Adipocyte (in vitro differentiated cells): Measurements from ENCODE around the gene ADRB1.

ENCODE experiments used
- DNase-seq: peaks from one replicate; pipeline ENCODE4 v3.0.0-alpha.2; 2015; ENCODE audit warnings: low read depth
- H3K27me3 ChIP-seq: replicated peaks from 2 replicates; pipeline ENCODE4 v1.7.0; 2013; ENCODE audit warnings: mild to moderate bottlenecking, low read length, moderate library complexity; ENCODE audit not compliant: control insufficient read depth, insufficient read depth
- H3K36me3 ChIP-seq: 2 replicates; pipeline ENCODE4 v1.7.0; 2013; ENCODE audit warnings: low read length, mild to moderate bottlenecking, moderate library complexity; ENCODE audit not compliant: control insufficient read depth, insufficient read depth, severe bottlenecking
- H3K4me1 ChIP-seq: 2 replicates; pipeline ENCODE4 v1.7.0; 2013; ENCODE audit warnings: mild to moderate bottlenecking, low read length, moderate library complexity; ENCODE audit not compliant: control insufficient read depth, insufficient read depth
- H3K4me3 ChIP-seq: 2 replicates; pipeline ENCODE4 v1.7.0; 2013; ENCODE audit warnings: mild to moderate bottlenecking, low read length, moderate library complexity
- H3K9ac ChIP-seq: 2 replicates; pipeline ENCODE4 v1.7.0; 2013; ENCODE audit warnings: mild to moderate bottlenecking, low read length, moderate library complexity
- H3K9me3 ChIP-seq: 2 replicates; pipeline ENCODE4 v1.7.0; 2013; ENCODE audit warnings: mild to moderate bottlenecking, low read length, moderate library complexity; ENCODE audit not compliant: control insufficient read depth

Gene ADRB1

DNA sequence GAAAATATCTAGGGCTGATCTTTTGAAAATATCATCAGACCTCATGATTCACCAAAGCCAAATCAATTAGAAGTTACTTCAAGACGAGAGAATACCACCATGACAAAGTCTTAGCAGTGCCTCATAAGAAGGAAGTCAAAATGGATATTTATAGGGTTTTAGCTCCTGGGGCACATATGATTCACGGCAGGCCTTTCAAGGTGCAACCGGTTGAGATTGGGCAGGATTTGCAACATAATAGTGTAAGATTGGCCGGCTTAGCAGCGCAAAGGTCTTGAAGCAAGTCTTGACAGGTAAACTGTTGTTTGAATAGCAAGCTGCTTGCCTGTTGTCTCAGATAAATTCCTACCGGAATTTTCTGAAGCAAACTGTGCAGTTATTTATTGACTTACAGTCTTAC is 17.5 kb downstream of the ADRB1 start:
- DNase-seq: no peak
- Histone ChIP-seq H3K9me3 (no peaks in the 10 kb centered on the region), H3K36me3 (no peaks in the 10 kb centered on the region), H3K4me1 (no peaks in the 10 kb centered on the region), H3K9ac (no peak overlapping the region), H3K27me3 (peaks cover 5% of the 10 kb centered on the region), H3K4me3 (no peak overlapping the region)

- Histone ChIP-seq H3K9me3 (no peaks in the 10 kb centered on the region), H3K4me1 (no peaks in the 10 kb centered on the region), H3K27me3 (peaks cover 5% of the 10 kb centered on the region), H3K9ac (no peak overlapping the region), H3K36me3 (no peaks in the 10 kb centered on the region), H3K4me3 (no peak overlapping the region)
- no peak for DNase-seq
Measured at GRCh38 chr10:114061789-114062188, 18.1 kb downstream of the ADRB1 start.

DNA sequence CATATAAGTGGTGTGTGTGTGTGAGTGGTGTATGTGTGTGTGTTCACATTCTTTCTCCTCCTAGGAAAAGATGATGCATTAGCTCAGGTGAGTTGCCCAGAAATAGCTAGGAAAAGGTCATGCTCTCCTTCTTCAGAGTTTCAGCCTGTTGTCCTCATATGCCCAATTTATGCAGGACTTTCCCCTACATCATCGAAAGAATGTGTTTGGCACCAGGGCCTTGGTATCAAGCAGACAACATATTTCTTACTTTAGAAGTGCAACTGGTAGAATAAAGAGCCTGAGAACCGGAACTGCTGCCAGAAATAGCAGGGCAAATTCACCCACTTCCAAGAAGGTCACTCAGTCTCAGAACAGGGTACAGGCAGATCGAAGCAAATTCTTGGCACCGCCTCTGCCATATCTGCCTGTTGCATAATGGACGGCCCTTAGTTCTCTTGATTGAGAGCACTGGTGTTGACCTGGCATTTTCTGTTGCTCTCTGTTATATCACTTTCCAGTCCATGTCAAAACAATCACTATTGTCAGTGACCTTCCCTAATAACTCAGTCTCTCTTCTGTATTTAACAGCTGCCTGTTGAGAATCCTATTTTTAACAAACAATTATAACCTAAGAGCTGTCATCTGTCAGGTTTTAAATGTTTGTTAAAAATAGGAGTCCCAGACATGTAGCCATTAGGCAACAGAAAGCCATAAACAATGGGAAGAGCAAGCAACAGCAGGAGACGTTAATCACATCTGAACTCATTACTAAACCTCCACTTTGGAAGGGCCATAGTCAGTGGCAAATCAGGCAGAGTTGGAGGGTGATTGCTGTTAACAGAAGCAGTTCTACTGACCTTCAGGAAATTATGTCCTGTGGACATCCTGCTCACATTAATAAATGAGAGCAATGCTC is 20.7 kb downstream of the ADRB1 start:
- Histone ChIP-seq H3K4me1 (no peaks in the 10 kb centered on the region), H3K4me3 (no peak overlapping the region), H3K36me3 (no peaks in the 10 kb centered on the region), H3K27me3 (peaks cover 5% of the 10 kb centered on the region), H3K9ac (no peak overlapping the region), H3K9me3 (no peaks in the 10 kb centered on the region)
- DNase-seq: no peak

GRCh38 chr10:114065049-114065435 is 21.4 kb downstream of the ADRB1 start:
- H3K36me3 ChIP-seq: no peaks in the 10 kb centered on the region
- no peak overlapping the region for H3K9ac ChIP-seq
- H3K4me3 ChIP-seq: no peak overlapping the region
- H3K4me1 ChIP-seq: no peaks in the 10 kb centered on the region
- H3K9me3 ChIP-seq: no peaks in the 10 kb centered on the region
- DNase-seq: no peak
- peaks cover 5% of the 10 kb centered on the region for H3K27me3 ChIP-seq

DNA sequence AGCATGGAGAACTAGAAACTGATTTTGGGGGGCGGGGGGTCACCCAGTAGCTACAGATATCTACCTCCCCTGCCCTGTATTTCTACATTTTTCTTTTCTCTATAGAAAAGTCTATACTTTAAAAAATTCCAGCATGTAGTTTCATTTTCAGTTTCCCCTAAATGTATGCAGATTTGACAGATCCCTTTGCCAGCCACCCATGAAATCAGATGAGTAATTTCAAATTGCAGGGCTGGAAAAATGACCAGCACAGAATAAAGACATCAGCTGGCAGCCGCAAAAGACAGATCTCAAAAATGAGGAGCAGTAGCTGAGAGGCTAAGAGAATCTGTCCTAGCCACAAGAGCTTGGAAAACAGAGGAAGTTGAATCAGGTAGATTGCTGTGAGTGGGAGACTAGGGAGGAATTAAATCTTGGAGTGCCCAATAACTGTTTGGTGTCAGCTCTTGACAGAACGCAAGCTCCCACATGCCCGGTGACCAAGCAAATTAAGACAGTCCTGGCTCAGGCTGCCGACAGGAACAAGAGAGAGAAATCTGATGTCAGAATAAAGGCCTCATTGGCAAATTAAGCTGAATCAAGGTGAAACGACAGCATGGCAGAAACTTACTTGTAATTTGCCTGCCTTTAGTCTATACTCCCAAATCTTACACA is 24.5 kb downstream of the ADRB1 start:
- Histone ChIP-seq H3K4me1 (no peaks in the 10 kb centered on the region), H3K4me3 (no peak overlapping the region), H3K36me3 (no peaks in the 10 kb centered on the region), H3K27me3 (peaks cover 3% of the 10 kb centered on the region), H3K9me3 (no peaks in the 10 kb centered on the region), H3K9ac (no peak overlapping the region)
- peak; percentile 57 for DNase-seq

GRCh38 chr10:114070710-114071109 is 27.0 kb downstream of the ADRB1 start:
- Histone ChIP-seq H3K4me3 (no peak overlapping the region), H3K9me3 (no peaks in the 10 kb centered on the region), H3K4me1 (no peaks in the 10 kb centered on the region), H3K27me3 (peaks cover 3% of the 10 kb centered on the region), H3K9ac (no peak overlapping the region), H3K36me3 (no peaks in the 10 kb centered on the region)
- no peak for DNase-seq

GRCh38 chr10:114071178-114071577 is 27.5 kb downstream of the ADRB1 start:
- H3K27me3 ChIP-seq: peaks cover 3% of the 10 kb centered on the region
- no peak for DNase-seq
- no peaks in the 10 kb centered on the region for H3K36me3 ChIP-seq
- no peak overlapping the region for H3K4me3 ChIP-seq
- no peak overlapping the region for H3K9ac ChIP-seq
- H3K4me1 ChIP-seq: no peaks in the 10 kb centered on the region
- H3K9me3 ChIP-seq: no peaks in the 10 kb centered on the region

- DNase-seq: no peak
- H3K9ac ChIP-seq: no peak overlapping the region
- H3K4me1 ChIP-seq: peaks cover 4% of the 10 kb centered on the region
- H3K27me3 ChIP-seq: peaks cover 6% of the 10 kb centered on the region
- H3K36me3 ChIP-seq: no peaks in the 10 kb centered on the region
- no peaks in the 10 kb centered on the region for H3K9me3 ChIP-seq
- no peak overlapping the region for H3K4me3 ChIP-seq
Measured at GRCh38 chr10:114073395-114074186, 29.9 kb downstream of the ADRB1 start.

GRCh38 chr10:114075093-114075492 is 31.4 kb downstream of the ADRB1 start:
- Histone ChIP-seq H3K27me3 (peaks cover 12% of the 10 kb centered on the region), H3K36me3 (no peaks in the 10 kb centered on the region), H3K4me1 (peaks cover 4% of the 10 kb centered on the region), H3K9ac (no peak overlapping the region), H3K4me3 (no peak overlapping the region), H3K9me3 (no peaks in the 10 kb centered on the region)
- no peak for DNase-seq

GRCh38 chr10:114077347-114077746 is 33.7 kb downstream of the ADRB1 start:
- H3K9ac ChIP-seq: no peak overlapping the region
- H3K4me3 ChIP-seq: no peak overlapping the region
- H3K27me3 ChIP-seq: peaks cover 16% of the 10 kb centered on the region
- H3K4me1 ChIP-seq: peaks cover 4% of the 10 kb centered on the region
- H3K9me3 ChIP-seq: no peaks in the 10 kb centered on the region
- H3K36me3 ChIP-seq: no peaks in the 10 kb centered on the region
- no peak for DNase-seq

- DNase-seq: no peak
- Histone ChIP-seq H3K9ac (no peak overlapping the region), H3K4me1 (peaks cover 4% of the 10 kb centered on the region), H3K9me3 (no peaks in the 10 kb centered on the region), H3K27me3 (peaks cover 16% of the 10 kb centered on the region), H3K36me3 (no peaks in the 10 kb centered on the region), H3K4me3 (no peak overlapping the region)
Measured at GRCh38 chr10:114077815-114078219, 34.2 kb downstream of the ADRB1 start.
